ENCODE results near the gene RHD.
"Not testable (repeated sequence)": the region's sequence is repeated elsewhere in the genome, so short reads cannot be mapped to it uniquely, and the experiment has no call there.

Gene RHD

DNA sequence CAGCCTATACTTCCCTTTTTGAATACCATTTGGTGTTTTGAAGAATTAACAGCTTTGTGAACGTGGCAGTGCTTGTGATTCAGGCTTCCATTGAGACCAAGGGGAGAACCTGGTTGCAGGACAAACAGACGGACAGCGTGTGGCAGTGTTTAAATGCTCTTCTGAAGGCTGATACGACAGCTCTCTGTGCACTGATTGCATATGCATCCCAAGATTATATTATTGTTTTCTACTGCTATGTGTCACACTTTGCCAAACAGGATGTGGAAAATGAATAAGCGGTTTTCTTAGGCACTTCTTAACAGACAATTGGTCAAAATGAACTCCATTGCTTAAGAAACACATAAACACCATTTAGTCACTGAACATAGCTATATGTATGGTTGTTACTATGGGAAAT lies 57.6 kb downstream of the RHD start:
- TF ChIP-seq, protein P1, sequence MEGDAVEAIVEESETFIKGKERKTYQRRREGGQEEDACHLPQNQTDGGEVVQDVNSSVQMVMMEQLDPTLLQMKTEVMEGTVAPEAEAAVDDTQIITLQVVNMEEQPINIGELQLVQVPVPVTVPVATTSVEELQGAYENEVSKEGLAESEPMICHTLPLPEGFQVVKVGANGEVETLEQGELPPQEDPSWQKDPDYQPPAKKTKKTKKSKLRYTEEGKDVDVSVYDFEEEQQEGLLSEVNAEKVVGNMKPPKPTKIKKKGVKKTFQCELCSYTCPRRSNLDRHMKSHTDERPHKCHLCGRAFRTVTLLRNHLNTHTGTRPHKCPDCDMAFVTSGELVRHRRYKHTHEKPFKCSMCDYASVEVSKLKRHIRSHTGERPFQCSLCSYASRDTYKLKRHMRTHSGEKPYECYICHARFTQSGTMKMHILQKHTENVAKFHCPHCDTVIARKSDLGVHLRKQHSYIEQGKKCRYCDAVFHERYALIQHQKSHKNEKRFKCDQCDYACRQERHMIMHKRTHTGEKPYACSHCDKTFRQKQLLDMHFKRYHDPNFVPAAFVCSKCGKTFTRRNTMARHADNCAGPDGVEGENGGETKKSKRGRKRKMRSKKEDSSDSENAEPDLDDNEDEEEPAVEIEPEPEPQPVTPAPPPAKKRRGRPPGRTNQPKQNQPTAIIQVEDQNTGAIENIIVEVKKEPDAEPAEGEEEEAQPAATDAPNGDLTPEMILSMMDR (IDR thresholded peaks at IDR 0.05; ENCODE audit: low read depth, low read length): peak; percentile 15
- H3K4me3 ChIP-seq (ENCODE audit: low read depth, low read length); in situ Hi-C loops (cut with HindIII; ENCODE audit: low sequenced_read_pairs): not testable (repeated sequence)
- peak; percentile 51 for DNase-seq (ENCODE audit: low read depth, low spot score)

DNA sequence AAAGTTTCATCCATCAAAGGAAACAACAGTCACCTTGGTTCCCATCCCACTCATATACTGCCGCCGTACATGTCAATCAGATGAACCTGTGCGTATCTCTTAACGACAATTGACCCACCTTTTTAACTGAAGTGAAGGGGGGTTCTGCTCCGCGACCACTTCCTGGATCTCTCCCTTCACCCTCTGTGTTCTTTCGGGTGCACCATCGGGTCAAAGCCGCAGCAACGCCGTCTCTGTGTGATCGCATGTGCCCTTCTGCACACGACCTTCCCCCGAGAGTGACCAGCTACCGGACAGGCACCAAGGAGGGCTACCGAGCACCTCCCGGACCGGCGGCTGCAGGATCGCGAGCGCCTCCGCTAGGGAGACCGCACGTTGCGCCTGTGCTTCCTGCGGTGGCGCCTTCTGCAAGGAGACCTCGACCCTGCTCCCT lies 64.6 kb downstream of the RHD start:
- DNase-seq (ENCODE audit: low read depth, low spot score); in situ Hi-C loops (cut with HindIII; ENCODE audit: low sequenced_read_pairs): not testable (repeated sequence)
- TF ChIP-seq, protein P1 (IDR thresholded peaks at IDR 0.05; ENCODE audit: low read depth, low read length): peak; percentile 13
- peak overlapping the region; percentile 69 for H3K4me3 ChIP-seq (ENCODE audit: low read depth, low read length)

DNA sequence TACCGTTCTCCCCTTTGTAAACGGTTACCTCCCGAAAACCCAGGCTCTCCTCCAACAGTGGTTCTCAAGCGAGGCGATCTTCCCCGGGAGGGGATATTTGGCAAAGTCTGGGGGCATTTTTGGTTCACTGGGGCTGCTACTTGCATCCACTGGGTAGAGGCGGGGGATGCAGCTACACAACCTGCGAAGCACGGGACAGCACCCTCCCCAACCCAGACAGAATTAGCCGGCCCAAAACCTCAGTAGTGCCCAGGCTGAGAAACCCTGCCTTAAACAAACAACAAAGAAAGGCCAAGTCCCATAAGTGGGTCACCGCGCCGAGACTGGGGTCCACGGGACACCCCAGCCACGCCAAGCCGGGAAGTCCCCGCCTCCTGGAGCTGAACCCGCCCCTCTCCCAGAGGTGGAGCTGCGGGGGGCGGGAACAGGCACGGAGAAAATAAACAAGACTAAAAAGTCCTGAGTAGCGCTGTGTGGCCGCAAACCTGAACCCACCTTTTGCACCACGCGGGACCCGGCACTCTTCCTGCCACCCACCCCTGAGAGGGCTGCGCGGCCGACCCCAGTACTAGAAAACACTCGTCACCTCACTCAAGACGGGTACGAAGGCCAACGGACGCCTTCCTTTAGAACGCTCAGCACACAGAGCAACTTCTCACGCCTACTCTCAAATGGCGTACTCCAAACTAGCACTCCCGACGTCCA lies 65.3 kb downstream of the RHD start:
- in situ Hi-C loops (cut with HindIII; ENCODE audit: low sequenced_read_pairs); DNase-seq (ENCODE audit: low read depth, low spot score): not testable (repeated sequence)
- H3K4me3 ChIP-seq (ENCODE audit: low read depth, low read length): peak overlapping the region; percentile 90

DNA sequence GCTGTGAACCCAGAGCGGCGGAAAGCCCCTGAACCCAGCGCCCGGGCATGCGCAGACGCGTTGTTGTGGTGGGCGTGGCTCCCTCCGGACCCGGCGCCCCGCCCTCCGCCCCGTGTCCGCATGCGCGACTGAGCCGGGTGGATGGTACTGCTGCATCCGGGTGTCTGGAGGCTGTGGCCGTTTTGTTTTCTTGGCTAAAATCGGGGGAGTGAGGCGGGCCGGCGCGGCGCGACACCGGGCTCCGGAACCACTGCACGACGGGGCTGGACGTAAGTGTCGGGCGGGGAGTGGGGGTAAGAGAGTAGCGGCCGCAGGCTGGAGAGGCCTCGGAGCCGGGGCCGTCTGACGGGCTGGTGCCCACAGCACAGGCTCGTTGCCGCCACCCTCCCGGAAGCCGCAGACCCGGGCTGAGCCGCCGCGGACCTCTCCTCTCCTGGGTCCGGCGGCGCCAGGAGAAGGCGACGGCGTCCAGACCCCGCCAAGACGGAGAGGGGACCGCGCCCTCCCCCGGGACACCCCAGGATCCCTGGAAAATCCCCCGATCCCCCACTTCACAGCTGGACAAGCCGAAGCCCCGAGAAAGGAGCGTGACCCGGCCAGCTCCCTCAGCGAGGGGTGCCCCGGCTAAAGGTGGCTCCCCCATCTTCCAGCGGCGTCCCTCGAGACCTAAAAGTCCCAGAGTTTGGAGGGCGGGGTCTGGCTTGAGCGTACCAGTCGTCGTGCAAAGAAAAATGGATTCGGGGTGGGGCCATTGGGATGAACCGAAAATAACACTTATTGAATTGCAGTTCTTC lies 66.1 kb downstream of the RHD start, which contains the start of gene TMEM50A:
Gene TMEM50A, plus strand, starts transcription at position 147 of the 794 bp plus-strand sequence. CDS start 2,153 bp downstream, outside the sequence.
- DNase-seq (ENCODE audit: low read depth, low spot score): peak; percentile 89
- H3K4me3 ChIP-seq (ENCODE audit: low read depth, low read length): peak within 1 kb of the TSS; percentile 90
- in situ Hi-C loops (cut with HindIII; ENCODE audit: low sequenced_read_pairs): no loop called here
- TF ChIP-seq, protein P1 (IDR thresholded peaks at IDR 0.05; ENCODE audit: low read depth, low read length): no peak

DNA sequence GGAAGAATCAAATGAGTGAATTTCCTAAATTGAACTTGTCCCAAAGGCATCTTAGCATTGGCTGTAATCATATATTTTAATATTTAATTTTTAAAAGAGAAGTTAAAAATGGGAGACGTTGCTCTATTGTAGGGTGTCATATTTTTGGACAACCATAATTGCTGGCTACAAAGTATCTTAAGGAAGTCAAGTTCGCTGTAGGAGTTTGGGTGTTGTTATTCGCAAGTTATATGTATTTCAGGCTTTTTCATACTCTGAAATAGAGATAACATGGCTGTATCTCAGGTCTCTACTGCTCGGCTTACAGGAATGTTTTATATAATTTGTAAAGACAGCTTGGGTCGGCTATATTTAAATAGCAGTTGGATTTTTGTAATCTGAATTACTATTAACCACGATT lies 66.7 kb downstream of the RHD start:
- in situ Hi-C loops (cut with HindIII; ENCODE audit: low sequenced_read_pairs): no loop called here
- TF ChIP-seq, protein P1 (IDR thresholded peaks at IDR 0.05; ENCODE audit: low read depth, low read length): no peak
- no peak for DNase-seq (ENCODE audit: low read depth, low spot score)

DNA sequence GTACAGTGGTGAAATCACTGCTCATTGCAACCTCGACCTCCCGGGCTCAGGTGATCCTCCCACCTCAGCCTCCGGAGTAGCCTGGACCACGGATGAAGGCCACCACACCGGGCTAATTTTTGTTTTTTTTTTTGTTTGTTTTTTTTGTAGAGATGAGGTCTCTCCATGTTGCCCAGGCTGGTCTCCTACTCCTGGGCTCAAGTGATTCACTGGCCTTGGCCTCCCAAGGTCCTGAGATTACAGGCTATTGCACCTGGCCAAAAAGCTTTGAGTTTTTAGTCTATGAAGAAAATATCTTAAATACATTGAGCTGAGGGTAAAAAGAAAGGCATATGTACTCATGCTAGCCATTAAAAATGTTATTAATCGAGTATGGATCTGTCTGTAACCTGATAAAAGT lies 69.4 kb downstream of the RHD start:
- no peak for DNase-seq (ENCODE audit: low read depth, low spot score)
- in situ Hi-C loops (cut with HindIII; ENCODE audit: low sequenced_read_pairs): no loop called here
- TF ChIP-seq, protein P1 (IDR thresholded peaks at IDR 0.05; ENCODE audit: low read depth, low read length): no peak
- H3K4me3 ChIP-seq (ENCODE audit: low read depth, low read length): no peak overlapping the region

More for the DNA sequence above, 66.7 kb downstream of the RHD start:
- peak overlapping the region; percentile 90 for H3K4me3 ChIP-seq (ENCODE audit: low read depth, low read length)

DNA sequence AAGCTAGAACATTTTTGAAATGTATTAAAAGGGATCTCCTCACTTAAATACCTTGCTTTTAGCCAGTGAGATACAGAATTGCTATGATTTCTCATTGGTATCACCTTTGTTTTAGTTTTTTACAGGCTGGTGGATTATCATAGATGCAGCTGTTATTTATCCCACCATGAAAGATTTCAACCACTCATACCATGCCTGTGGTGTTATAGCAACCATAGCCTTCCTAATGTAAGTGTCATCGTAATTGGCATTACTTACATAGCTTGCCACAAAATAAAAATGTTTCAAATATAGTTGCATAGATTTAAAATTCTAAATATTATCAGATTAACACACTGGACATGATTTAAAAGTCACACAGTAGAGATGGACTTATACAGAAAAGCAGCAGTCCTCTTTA lies 70.5 kb downstream of the RHD start:
- no peak overlapping the region for H3K4me3 ChIP-seq (ENCODE audit: low read depth, low read length)
- no peak for DNase-seq (ENCODE audit: low read depth, low spot score)
- in situ Hi-C loops (cut with HindIII; ENCODE audit: low sequenced_read_pairs): no loop called here
- TF ChIP-seq, protein P1 (IDR thresholded peaks at IDR 0.05; ENCODE audit: low read depth, low read length): no peak

Measured in astrocyte of the spinal cord (primary cell).